Hematopoietic multipotent progenitor cell treated with erythropoietin and hydrocortisone succinate and interleukin-3 and kit ligand, for 4 days (in vitro differentiated cells): Measurements from ENCODE around the gene NBPF12.
"Not testable (repeated sequence)": the region's sequence is repeated elsewhere in the genome, so short reads cannot be mapped to it uniquely, and the experiment has no call there.

Experiments
- DNase-seq: peaks from one replicate; pipeline ENCODE4 v3.0.0-alpha.2; 2015

Gene NBPF12

DNA sequence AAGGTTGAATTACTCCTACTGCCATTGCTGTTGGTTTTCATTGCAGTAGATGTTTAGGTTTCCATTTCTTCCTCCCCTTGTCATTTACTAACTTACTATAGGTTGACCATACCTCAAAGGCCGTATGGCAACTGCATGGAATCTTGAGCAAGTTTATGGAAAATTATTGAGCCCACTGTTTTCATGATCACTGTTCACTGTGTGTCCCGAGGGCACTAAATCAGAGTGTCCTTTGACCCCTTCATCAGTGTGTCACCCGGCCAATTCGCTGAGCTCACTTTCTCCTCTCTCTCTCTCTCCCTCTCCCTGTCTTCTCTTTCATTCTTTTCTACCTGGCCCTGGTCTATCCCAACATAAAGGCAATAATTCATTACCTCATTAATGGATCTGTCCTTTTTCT lies 47.7 kb downstream of the NBPF12 start:
- DNase-seq = not testable (repeated sequence)

DNA sequence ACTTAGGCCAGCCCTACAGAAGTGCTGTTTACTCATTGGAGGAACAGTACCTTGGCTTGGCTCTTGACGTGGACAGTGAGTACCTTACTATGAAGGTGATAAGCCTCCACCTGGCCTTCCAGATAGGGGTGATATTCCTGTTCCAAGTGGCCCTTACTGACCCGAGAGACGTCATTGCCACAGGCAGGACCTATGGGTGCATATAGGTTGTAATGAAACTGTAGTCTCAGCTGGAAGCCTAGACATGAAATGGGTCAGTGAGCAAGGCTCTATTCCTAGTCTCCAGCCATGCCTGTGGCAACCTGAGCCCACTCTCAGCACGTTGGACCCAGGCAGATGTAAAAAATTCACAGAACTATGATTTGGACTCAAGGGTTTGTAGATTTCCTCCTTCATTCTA lies 48.3 kb downstream of the NBPF12 start:
- DNase-seq = not testable (repeated sequence)

DNA sequence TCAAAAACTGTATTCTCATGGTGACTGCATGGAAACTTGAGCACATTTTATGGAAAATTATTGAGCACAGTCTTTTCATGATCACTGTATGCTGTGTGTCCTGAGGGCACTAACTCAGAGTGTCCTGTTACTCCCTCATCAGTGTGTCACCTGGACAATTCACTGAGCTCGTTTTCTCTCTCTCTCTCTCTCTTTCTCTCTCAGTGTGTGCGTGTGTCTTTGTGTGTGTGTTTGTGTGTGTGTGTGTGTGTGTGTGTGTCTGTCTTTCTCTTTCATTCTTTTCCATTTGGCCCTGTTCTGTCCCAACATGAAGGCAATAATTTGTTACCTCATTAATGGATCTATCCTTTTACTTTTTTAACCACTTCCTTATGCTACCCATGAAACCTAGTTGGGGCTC lies 49.4 kb downstream of the NBPF12 start:
- DNase-seq = not testable (repeated sequence)

DNA sequence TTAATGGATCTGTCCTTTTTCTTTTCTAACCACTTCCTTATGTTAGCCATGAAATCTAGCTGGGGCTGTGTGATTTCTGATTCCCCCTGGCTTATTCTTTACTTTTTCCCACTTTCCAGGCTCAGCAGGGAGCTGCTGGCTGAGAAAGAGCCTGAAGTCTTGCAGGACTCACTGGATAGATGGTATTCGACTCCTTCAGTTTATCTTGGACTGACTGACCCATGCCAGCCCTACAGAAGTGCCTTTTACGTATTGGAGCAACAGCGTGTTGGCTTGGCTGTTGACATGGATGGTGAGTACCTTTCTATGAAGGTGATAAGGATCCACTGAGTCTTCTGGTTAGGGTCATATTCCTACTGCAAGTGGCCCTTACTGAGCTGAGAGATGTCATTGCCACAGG lies 51.3 kb downstream of the NBPF12 start:
- DNase-seq = not testable (repeated sequence)

DNA sequence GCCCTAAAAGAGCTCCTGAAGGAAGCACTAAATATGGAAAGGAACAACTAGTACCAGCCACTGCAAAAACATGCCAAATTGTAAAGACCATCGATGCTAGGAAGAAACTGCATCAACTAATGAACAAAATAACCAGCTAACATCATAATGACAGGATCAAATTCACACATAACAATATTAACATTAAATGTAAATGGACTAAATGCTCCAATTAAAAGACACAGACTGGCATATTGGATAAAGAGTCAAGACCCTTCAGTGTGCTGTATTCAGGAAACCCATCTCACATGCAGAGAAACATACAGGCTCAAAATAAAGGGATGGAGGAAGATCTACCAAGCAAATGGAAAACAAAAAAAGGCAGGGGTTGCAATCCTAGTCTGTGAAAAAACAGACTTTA lies 70.4 kb downstream of the NBPF12 start:
- DNase-seq = not testable (repeated sequence)

DNA sequence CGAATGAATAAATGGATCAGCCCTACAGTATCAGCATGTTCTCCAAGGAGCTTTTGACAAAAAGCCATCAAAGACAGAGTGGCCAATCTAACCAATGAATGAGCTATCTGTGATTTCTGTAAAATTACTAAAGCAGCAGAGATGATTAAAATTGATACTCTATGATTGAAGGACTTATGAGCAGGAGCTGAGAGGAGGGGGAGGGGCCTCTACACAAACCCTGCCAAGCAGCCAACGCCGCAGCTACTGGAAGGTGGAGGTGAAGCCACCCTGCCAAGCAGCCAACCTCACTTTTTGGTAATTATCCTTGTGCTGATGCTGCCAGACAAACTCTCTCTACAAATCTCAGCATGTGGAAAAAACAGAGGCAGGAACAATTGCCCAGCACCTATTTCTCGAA lies 88.9 kb downstream of the NBPF12 start:
- DNase-seq = not testable (repeated sequence)

DNA sequence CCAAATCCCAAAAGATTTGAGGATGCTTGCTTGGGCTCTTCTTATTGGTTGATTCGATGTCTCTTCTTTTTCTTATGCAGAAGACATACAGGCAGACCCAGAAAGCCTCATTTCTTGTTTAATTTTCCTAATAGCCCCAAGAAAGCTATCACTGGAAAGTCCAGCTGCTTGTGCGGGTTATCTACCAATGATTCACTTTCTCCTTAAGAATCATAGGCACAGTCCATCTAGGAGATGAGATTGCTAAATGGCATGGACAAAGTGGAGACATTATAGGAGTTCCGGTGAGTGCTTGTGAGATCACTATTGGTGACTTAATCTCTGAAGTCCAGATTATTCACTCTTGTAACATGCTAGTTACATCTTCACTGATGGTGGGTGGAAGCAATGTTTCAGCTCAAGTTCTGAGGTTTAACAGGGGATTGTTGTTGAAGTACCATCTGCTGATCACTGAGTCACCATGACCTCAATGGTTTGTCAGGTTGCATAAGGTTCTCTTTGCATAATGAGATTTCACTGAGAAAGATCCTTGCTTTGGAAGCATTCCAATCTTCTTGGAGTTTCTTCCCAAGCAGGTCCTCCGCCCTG lies 92.0 kb downstream of the NBPF12 start:
- DNase-seq = not testable (repeated sequence)

DNA sequence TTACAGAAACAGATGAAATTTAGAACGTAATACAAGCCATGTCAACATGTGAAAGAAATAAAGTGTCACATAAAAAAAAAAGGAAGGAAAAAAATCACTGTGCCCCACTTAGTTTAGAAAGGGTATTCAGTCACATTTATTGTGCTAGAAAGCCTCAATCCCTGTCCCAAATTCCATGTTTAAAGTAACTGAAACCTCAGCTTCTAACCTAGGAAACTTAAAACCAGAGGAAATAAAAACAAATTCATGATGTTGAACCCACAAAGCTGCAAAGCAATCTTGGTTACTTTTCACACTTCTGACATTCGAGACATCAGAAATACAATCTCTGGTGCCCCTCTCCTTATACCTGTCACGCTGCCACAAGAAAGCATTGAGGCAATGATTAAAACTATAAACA lies 101.8 kb downstream of the NBPF12 start:
- no peak for DNase-seq

DNA sequence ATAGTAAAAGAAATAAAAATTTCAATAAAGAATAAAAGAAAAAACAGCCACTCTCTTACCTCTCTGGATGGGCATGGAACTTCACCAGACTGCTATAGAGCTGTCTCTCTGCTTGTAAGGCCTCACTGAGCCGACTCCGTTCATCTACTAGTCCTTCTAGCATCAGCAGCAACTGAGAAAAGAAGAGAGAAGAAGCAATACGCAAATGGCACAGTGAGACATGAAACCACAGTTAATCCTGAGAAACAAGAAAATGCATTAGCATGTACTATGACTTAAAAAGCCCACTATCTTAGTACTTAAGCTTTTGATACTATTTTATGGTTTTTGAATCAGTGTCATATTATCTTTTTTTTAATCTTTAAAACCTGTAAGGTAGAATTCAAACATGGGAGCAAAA lies 104.8 kb downstream of the NBPF12 start:
- not testable (repeated sequence) for DNase-seq

DNA sequence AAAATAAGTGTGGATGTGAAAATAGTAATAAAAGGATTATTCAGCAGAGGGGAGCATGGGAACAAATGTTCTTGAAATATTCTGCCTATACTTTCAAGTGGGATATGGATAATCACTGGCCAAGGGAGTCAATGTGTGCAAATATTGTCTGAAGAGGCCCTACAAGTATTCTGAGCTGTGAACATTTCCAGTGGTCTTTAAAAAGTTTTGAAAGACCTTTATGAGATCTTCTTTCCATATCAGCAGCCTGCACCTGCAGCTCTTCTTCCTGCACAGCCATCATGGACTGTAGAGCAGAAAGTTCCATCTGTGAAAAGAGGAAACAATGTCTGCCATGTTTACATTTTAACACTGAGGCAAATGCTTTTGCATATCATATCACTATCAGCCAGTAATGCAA lies 106.4 kb downstream of the NBPF12 start:
- peak; percentile 22 for DNase-seq
